NOMO-1 treated with DMSO at 0.1 percent for 48 hours (cell line): Measurements from ENCODE around the gene KLHL33.

Experiments used
- DNase-seq: peaks from one replicate; lab custom pipeline; 2025; ENCODE audit not compliant: unreplicated experiment; lab: John Stamatoyannopoulos, UW

Gene KLHL33

GRCh38 chr14:20376071-20376588, 59.8 kb downstream of the KLHL33 start:
- no peak for DNase-seq
